ENCODE results near the gene FAAP20. TPM values are rescaled to one million over a fixed set of nuclear protein-coding genes. Genes with fewer than 3 reads are reported as not detected.
A peak's percentile ranks its signal among the peaks of the same experiment; 100 is the strongest.

Gene FAAP20
- total and polyA plus RNA-seq, 2 of the 8 experiments (the other 6 are each of a cell fraction or from before 2014, with no cell fraction given), result 58.4 to 99.8 TPM

- no peak overlapping the region for H3K4ac ChIP-seq (replicated peaks; ENCODE audit: insufficient read length, low read depth, low read length)
- no peak overlapping the region for H3K56ac ChIP-seq (replicated peaks; ENCODE audit: insufficient read length, low read depth, low read length)
- DNase-seq (ENCODE audit: low read depth in 1 of 2, low spot score in 2 of 2) (no peak), FAIRE-seq (no peak)
- no peak overlapping the region for H3K14ac ChIP-seq (ENCODE audit: insufficient read length)
- H3K4me3 ChIP-seq (ENCODE audit: extremely low read depth in 1 of 4, insufficient read depth in 2 of 4, low read depth in 3 of 4, low read length in 4 of 4), result no peak overlapping the region
- H4K5ac ChIP-seq (ENCODE audit: insufficient read length, low read depth, low read length), result no peak overlapping the region
- no peak overlapping the region for H3K18ac ChIP-seq (ENCODE audit: extremely low read depth, low read length)
- no peaks in the 10 kb centered on the region; a peak in 2 of 7 replicates for H3K4me1 ChIP-seq (replicated peaks in 1 of 4; ENCODE audit: control insufficient read depth in 3 of 4, insufficient read depth in 4 of 4, low read length in 3 of 4)
- H2AFZ ChIP-seq (ENCODE audit: low read length), result no peak overlapping the region
- ChIA-PET POLR2A (ENCODE audit: partially characterized antibody) (no interaction called here), CTCF (ENCODE audit: partially characterized antibody) (interaction anchor here (0.6 to 6.0 kb wide), 8 partner anchors 9 to 209 kb away, joined by 3 to 47 read pairs (median 4); no protein-coding TSS in a partner anchor)
- H3K79me1 ChIP-seq (ENCODE audit: low read depth, low read length), result no peaks in the 10 kb centered on the region; the same call in 1 of the 2 replicates
- no peaks in the 10 kb centered on the region for H3K9me3 ChIP-seq (ENCODE audit: insufficient read depth in 2 of 2, low read depth in 1 of 2, low read length in 1 of 2)
- WGBS, 2 experiments (ENCODE audit: extremely low coverage in 1 of 2, insufficient coverage in 1 of 2, insufficient read length in 1 of 2, insufficient replicate concordance in 2 of 2, low coverage in 1 of 2, low lambda C conversion rate in 2 of 2, missing lambda C conversion rate in 1 of 2), result 91% methylated on average over 19 of the region's 33 CpGs; no CpG with 5 or more reads in 1 of the 2 experiments
- H2BK12ac ChIP-seq (ENCODE audit: low read depth, low read length), result peak overlapping the region; percentile 29; the same call in 1 of the 2 replicates
- H3K23me2 ChIP-seq (ENCODE audit: low read depth, low read length), result no peaks in the 10 kb centered on the region; the same call in 1 of the 2 replicates
- H3K79me2 ChIP-seq (ENCODE audit: control insufficient read depth in 1 of 2, insufficient read depth in 2 of 2, low read length in 2 of 2), result no peaks in the 10 kb centered on the region; a peak in 1 of 4 replicates
- no peak overlapping the region for H3K27ac ChIP-seq (ENCODE audit: low read depth, low read length)
- H3K4me2 ChIP-seq (ENCODE audit: insufficient read depth in 1 of 2, low read depth in 2 of 2, low read length in 2 of 2), result no peak overlapping the region
- no peak overlapping the region for H4K91ac ChIP-seq (replicated peaks; ENCODE audit: insufficient read length, low read length)
- no peak overlapping the region for H2BK20ac ChIP-seq (ENCODE audit: low read length)
- H3K9ac ChIP-seq (replicated peaks in 1 of 4; ENCODE audit: extremely low read depth in 1 of 4, low read depth in 3 of 4, low read length in 3 of 4), result no peak overlapping the region
- H3K36me3 ChIP-seq (ENCODE audit: control insufficient read depth in 2 of 4, insufficient read depth in 4 of 4, low read length in 3 of 4), result peaks cover 0 to 6% (median 2%) of the 10 kb centered on the region in 4 experiments; a peak in 4 of 8 replicates
- no peak overlapping the region for H2AK5ac ChIP-seq (ENCODE audit: low read depth, low read length)
- no peak overlapping the region for H2BK5ac ChIP-seq (ENCODE audit: low read depth, low read length)
- no peaks in the 10 kb centered on the region for H3K27me3 ChIP-seq (replicated peaks in 1 of 4; ENCODE audit: control insufficient read depth in 3 of 4, extremely low read depth in 1 of 4, insufficient read depth in 3 of 4, low read length in 3 of 4)
- H3K23ac ChIP-seq (ENCODE audit: insufficient read length), result no peak overlapping the region
- H2BK15ac ChIP-seq (ENCODE audit: low read length), result no peak overlapping the region
- H4K8ac ChIP-seq (ENCODE audit: extremely low read depth, insufficient read depth, low read length), result no peak overlapping the region
- peaks cover 0 to 4% of the 10 kb centered on the region in 2 experiments for H4K20me1 ChIP-seq (replicated peaks in 1 of 2; ENCODE audit: control insufficient read depth in 1 of 2, insufficient read depth in 2 of 2, low read length in 2 of 2)
- no peak overlapping the region for H2BK120ac ChIP-seq (replicated peaks; ENCODE audit: low read depth, low read length)
- TF ChIP-seq HDAC6 (IDR thresholded peaks at IDR 0.05; ENCODE audit: low read depth, low read length) (no peak), USF2 (IDR thresholded peaks at IDR 0.05; ENCODE audit: low read length) (no peak), RNF2 (IDR thresholded peaks at IDR 0.05; ENCODE audit: borderline replicate concordance, low read depth, low read length, missing control alignments, poor library complexity, severe bottlenecking) (no peak), POLR2AphosphoS5 (IDR thresholded peaks at IDR 0.05; ENCODE audit: low read depth, low read length) (no peak; the same call in 1 of the 2 replicates), TAF1 (IDR thresholded peaks at IDR 0.05; ENCODE audit: low read depth, low read length) (no peak), YY1 (IDR thresholded peaks at IDR 0.05; ENCODE audit: low read depth, low read length) (no peak), RAD21 (IDR thresholded peaks at IDR 0.05 in 1 of 2, conservative IDR thresholded peaks at IDR 0.05 in 1 of 2; ENCODE audit: low read depth in 2 of 2, low read length in 2 of 2) (no peak), SIX5 (IDR thresholded peaks at IDR 0.05; ENCODE audit: low read depth, low read length) (no peak), TAF7 (optimal IDR thresholded peaks at IDR 0.05; ENCODE audit: borderline replicate concordance, low read depth, low read length) (no peak), KDM5A (IDR thresholded peaks at IDR 0.05; ENCODE audit: low read length) (no peak), MAFK (IDR thresholded peaks at IDR 0.05; ENCODE audit: low read depth, low read length) (no peak), ASH2L (IDR thresholded peaks at IDR 0.05; ENCODE audit: low read length) (no peak)
These were observed 21.9 kb downstream of the FAAP20 start for GRCh38 chr1:2172551-2173146.

Data from H1 (cell line).